HG03439 (cell line): ENCODE data around the gene TTC9B.
A peak's percentile ranks its signal among the peaks of the same experiment; 100 is the strongest.

Experiments
- ATAC-seq: cut with Tn5 transposase; IDR thresholded peaks from one replicate; pipeline ENCODE4 v1.9.1; 2021; ENCODE audit warnings: mild to moderate bottlenecking, moderate library complexity; ENCODE audit not compliant: unreplicated experiment

Gene TTC9B

DNA sequence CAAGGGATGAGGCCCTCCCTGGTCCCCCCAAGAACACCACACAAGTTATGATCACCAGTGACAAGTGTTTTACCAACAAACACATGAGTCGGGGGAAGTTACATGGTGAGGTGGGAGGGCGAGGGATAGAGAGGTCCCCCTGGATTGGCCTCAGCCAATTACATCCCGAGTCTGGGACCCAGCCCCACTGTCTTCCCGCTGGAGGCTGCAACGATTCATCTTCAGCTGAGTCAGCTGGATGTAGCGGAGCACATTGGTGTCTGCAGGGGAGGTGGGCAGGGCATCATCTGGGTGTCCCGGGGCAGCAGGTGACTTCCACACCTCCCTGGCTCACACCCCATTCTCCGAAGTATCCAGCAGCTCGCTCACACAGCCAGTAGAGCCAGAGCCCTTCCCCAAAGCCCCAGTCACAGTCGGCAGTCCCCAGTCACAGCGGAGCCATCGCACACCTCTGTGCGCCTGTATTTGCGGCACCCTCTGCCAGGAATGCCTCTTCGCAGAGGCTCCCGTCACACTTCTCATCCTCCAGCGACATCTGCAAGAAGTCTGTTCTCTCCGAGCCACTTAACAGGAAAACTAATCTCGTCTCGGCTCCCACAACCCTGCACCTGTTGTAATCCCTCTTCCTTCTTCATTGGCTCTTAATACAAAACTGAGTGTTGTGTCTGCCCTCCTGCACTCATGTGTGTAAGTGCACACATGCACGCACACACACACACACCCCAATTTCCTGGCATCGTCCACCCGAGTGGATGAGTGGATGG is 2.0 kb downstream of the TTC9B start:
- no peak for ATAC-seq

DNA sequence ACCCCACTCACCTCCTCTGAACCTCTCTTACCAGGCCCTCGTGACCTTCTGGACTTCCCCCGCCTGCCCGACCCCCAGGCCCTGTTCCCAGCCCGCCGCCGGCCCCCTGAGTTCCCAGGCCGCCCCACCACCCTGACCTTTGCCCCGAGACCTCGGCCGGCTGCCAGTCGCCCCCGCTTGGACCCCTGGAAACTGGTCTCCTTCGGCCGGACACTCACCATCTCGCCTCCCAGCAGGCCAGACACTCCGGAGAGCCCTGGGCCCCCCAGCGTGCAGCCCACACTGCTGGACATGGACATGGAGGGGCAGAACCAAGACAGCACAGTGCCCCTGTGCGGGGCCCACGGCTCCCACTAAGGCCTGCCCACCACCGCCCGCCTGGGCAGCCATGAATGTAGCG is 3.2 kb downstream of the TTC9B start:
- ATAC-seq: no peak

DNA sequence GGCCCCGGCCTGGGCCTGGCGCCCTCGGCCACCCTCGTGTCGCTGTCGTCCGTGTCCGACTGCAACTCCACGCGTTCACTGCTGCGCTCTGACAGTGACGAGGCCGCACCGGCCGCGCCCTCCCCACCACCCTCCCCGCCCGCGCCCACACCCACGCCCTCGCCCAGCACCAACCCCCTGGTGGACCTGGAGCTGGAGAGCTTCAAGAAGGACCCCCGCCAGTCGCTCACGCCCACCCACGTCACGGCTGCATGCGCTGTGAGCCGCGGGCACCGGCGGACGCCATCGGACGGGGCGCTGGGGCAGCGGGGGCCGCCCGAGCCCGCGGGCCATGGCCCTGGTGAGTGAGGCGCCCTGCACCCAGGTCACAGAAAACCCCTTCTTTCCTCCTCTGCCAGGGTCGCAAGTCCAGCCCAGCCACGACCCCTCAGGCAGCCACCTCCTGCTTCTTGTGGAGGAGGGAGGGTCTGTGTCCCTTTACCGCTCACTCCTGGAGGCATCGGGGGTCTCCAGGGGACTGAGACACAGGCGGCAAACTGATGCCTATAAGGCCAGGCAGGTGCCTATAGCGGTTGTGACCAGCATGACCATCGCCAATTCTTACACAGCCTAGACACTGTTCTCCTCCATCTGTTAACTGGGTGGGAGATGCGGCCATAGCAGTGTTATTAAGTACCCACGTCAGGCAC is 4.2 kb downstream of the TTC9B start:
- no peak for ATAC-seq

DNA sequence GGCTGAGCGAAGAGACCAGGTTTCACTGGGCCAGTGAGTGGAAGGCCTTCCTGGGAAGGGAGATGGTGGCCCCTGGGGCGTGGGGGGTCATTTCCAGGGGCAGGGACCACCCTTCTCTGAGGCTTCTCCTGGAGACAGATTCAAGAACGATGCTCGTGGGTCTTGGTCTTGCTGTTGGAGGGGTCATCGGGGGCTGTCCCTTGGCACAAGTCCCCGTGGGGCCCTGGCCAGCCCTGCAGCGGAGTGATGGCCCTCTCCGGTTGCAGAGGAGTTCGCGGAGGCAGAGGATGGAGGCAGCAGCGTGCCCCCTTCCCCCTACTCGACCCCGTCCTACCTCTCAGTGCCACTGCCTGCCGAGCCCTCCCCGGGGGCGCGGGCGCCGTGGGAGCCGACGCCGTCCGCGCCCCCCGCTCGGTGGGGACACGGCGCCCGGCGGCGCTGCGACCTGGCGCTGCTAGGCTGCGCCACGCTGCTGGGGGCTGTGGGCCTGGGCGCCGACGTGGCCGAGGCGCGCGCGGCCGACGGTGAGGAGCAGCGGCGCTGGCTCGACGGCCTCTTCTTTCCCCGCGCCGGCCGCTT is 4.8 kb downstream of the TTC9B start:
- ATAC-seq: no peak

DNA sequence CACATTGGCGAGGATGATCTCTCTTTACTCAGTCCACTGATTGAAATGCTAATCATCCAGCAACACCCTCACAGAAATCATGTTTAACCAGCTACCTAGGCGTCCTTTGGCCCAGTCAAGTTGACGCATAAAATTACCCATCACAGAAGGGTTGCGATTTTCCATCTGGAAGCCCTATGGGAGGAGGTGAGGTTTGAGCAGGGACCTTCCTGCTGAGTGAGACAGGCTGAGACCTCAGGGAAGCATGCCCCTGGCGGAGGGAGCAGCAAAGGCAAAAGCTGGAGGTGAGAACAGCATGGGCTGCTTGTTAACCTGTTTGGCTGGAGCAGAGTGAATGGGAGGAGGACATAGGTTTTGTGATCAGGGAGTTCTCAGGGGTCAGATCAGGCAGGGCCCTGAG is 7.3 kb downstream of the TTC9B start:
- ATAC-seq: no peak

DNA sequence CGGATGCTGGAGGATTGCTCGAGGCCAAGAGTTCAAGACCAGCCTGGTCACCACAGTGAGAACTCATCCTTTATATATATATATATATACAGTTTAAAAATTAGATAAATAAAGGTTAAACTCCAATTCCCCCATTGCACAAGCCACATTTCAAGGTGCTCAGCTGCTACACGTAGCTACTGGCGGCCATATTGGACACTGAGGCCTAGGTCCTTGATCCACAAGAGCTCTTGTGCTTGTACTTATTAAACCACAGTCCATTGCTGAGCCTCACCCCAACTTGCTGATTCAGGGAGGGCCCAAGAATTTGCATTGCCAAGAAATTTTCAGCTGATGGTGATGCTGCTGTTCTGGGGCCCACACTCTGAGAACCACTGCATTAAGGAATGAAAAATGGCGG is 9.6 kb downstream of the TTC9B start:
- ATAC-seq: no peak

DNA sequence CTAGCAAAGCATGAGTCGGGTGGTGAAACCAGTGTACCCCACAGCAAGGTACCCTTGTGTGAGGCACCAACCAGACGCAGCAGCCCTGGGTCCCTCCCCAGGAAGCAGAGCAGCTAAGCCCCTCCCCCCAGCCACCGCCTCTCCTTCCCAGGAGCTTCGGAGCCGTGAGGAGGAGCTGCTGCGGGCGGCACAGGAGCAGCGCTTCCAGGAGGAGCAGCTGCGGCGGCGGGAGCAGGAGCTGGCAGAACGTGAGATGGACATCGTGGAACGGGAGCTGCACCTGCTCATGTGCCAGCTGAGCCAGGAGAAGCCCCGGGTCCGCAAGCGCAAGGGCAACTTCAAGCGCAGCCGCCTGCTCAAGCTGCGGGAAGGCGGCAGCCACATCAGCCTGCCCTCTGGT is 12.4 kb downstream of the TTC9B start:
- ATAC-seq: no peak

DNA sequence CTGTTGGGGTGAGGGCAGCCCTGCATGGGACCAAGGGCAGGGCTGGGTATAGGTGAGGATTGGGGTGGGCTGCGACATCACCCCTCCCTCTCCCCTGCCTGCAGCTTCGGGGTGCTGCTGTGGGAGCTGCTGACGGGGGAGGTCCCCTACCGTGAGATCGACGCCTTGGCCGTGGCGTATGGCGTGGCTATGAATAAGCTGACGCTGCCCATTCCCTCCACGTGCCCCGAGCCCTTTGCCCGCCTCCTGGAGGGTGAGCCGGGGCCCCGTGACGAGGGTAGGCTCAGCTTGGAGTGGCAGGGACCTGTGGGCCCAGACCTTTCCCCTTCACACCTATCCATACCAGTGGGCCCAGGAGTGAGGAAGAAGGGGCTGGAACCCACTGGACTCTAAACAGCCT is 13.8 kb downstream of the TTC9B start:
- no peak for ATAC-seq

DNA sequence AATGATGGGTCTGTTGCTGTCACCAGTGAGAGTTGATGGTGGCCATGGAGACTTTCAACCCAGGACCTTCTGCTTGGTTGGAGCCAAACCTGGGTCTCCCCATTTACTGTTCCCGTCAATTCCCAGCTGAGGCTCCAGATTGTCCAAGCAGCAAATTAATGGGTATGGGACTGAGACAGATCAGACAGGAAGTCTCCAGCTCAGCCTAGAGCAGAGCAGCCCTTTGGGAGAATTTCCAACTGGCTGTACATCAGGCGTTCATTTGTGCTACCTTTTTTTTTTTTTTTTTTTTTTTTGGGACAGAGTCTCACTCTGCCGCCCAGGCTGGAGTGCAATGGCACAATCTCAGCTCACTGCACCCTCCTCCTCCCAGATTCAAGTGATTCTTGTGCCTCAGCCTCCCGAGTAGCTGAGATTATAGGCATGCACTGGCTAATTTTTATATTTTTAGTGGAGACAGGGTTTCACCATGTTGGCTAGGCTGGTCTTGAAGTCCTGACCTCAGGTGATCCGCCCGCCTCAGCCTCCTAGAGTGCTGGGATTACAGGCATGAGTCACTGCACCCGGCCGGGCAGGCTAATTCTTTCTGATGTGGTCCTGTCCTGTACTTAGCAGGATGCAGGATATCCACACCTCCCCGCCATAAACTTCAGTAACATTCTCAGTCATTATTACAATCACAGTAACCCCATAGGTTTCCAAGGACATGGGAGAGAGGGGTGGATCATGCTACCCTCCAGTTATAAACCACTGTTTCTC is 17.7 kb downstream of the TTC9B start:
- ATAC-seq: no peak

DNA sequence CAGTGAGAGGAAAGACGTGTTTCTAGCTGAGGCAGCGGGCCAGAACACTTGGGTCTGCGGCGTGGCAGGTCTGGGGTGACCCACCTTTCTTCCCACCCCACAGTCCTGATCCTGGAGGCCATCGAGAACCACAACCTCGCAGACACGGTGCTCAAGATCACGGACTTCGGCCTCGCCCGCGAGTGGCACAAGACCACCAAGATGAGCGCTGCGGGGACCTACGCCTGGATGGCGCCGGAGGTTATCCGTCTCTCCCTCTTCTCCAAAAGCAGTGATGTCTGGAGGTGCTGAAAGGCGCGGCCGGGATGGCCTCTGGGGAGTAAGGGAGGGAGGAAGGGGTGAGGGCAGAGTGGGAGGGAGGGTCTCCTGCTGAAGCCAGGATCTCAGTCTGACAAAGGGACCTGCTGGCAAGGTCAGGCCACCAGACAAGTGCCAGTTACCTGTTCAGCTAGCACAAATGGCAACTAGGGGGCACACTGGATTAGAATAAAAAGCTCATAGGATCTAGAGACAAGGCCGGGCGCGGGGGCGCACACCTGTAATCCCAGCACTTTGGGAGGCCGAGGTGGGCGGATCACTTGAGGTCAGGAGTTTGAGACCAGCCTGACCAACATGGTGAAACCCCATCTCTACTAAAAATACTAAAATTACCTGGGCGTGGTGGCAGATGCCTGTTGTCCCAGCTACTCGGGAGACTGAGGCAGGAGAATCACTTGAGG is 19.8 kb downstream of the TTC9B start:
- ATAC-seq: no peak

DNA sequence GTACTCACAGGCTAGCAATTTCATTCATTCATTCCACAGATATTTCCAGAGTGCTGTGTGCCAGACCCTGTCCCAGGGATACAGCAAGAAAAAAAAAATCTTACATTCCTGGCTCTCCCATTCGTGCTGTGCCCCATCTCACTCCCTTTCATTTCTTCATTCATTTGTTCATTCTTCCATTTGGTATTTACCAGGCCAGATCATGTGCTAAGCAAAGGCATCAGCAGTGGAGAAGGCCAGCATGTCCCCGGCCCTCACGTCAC is 24.7 kb downstream of the TTC9B start:
- ATAC-seq: no peak

DNA sequence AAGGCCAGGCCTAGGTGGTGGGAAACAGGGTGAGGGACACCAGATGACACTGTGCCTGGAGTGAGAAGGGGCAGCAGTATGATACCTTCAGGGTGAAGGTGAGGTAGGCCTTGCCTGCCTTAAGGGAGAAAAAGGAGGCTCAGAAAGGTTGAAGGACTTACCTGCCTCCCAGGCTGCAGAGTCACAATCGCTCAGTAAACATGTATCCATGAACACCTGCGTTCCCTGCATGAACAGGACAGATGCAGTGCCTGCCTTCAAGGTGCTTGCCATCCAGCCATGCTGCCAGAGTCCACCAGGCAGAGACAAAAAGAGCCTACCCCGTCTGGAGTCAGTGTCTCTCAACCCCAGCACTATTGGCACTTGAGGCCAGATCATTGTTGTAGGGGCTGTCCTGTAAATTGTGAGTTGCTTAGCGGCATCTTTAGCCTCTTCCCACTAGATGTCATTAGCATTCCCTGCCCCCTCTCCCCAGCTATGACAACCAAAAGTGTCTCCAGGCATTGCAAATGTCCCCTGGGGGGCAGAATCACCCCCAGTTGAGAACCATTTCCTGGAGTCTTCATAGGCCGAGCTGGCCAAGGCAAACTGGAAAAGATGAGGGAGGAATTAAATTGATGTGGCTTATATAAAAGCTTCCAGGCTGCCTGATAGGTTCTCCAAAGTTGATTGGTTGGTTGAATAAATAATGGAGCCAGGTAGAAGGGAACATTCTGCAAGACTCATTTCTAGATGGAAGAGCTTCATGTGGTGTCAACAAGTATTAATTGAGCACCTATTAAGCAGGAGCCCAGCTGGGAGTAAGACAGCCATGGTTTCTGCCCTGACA is 25.2 kb downstream of the TTC9B start:
- no peak for ATAC-seq

DNA sequence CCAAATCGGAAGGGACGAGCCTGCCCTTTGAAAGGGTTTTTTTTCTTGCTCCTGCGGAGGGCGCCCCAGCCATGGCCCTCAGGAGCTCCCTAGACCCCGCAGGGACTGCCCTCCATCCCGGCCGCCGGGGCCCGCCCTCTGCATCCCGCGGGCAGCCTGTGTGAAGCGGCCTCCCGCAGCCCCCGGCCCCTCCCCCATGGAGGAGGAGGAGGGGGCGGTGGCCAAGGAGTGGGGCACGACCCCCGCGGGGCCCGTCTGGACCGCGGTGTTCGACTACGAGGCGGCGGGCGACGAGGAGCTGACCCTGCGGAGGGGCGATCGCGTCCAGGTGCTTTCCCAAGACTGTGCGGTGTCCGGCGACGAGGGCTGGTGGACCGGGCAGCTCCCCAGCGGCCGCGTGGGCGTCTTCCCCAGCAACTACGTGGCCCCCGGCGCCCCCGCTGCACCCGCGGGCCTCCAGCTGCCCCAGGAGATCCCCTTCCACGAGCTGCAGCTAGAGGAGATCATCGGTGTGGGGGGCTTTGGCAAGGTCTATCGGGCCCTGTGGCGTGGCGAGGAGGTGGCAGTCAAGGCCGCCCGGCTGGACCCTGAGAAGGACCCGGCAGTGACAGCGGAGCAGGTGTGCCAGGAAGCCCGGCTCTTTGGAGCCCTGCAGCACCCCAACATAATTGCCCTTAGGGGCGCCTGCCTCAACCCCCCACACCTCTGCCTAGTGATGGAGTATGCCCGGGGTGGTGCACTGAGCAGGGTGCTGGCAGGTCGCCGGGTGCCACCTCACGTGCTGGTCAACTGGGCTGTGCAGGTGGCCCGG is 26.1 kb downstream of the TTC9B start:
- no peak for ATAC-seq

DNA sequence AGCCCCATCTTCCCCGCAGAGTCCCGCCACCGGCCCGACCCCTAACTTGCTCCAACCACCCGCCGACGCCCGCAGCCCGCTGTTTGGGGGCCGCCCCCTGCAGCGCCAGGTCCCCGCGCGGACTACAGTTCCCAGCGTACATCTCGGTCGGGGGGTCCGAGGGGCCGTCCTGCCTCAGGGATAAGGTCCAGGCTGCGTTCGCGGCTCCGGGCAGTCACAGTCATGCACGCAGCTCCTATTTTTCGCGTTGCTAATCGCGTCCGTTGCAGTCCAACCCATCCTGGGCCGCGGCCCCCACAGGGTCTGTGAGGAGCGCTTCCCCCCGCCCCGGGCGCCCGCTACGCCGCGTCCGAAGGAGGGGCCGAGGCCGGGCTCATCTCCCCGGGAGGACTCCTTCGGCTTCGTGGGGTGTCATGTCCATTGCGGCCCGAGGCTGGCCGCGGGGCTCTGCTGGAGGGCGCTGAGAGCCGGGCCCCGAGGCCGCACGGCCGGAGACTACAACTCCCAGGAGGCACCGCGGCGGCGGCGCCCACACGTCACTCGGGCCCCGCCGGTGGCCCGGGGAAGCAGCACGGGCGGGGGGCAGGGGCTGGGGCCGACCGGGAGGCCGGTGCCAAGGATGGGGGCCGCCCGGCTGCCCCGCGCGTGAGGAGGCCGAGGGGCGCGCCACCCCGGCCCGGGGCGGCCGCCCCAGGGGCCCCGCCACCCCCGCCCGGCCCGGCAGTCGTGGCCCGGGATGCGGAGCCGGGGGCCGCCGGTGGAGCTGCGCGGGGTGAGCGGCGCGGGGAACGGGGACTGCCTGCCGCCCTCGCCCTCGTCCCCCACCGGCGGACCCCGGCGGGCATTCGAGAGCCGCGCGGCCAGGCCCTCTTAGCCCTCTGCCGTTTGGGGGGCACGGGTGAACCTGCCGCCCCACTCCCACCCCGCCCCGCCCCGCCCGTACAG is 27.0 kb downstream of the TTC9B start, which contains the start of gene MAP3K10:
TSS of gene MAP3K10 (plus strand) at position 536 of the 945 bp plus-strand sequence. CDS start 606 bp downstream, outside the sequence.
- peak; percentile 77 for ATAC-seq

DNA sequence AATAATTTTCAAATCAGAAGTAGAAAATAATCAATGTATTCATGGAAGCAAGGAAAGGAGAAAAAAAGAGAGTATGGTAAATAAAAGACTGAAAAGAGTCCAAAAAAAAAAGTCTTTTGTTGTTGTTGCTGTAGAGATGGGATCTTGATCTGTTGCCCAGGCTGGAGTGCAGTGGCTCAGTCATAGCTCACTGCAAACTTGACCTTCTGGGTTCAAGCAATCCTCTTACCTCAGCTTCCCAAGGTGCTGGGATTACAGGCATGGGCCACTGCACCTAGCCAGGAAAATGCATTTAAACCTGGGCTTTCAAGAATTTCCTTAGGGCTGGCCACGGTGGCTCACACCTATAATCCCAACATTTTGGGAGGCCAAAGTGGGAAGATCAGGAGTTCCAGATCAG is 33.9 kb downstream of the TTC9B start:
- ATAC-seq: no peak

DNA sequence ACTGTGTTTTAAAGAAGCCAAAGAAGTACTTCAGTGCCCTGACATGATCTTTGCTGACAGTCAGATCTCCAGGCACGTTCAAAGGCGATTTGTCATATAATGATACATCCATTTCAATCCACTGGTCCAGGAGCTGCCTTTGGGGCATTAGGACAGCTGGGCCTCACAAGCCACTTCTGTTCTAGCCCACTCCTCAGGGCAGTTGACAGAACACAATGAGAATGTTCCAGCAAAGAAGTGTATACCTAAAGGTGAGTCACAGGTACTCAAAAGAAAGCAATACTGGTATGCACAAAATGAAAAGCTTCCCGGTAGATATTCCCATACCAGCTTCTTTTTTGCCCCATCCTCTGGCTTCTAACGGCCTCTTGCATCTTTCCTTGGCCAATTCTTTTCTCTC is 39.4 kb downstream of the TTC9B start:
- no peak for ATAC-seq

DNA sequence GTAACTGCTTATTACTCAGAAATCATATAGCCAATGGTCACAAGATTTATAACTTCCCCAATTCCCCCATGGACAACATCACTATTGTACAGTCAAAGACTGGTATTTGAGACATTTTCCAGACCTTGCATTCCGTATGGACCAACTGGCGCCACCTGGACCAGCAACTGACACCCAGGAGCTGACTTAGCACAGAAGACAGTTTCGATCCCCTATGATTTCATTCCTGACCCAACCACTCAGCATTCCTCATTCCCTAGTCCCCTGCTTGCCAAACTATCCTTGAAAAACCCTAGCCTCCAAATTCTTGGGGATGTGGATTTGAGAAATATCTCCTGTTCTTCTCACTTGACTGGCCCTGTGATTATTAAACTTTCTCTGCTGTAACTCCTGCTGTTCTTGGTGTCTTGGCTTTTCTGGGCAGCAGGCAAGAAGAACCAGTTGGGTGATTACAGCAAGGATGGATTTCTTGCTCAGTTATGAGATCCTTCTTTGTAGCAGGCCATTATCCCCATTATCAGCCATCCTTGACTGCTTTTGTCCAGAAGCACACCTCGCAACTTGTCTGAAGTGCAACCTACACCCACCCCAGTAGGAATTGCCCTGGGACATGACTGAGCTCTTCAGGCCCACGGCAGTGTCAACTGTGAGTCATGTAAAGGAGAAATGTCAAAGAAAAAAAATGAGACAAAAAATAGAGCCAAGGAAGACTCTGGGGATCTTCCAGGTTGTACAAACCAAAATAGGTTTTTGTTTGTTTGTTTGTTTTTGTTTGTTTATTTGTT is 40.7 kb downstream of the TTC9B start:
- ATAC-seq: no peak
